HG03442 (cell line): Measurements from ENCODE around the gene MRGPRF.
"Not testable (repeated sequence)": the region's sequence is repeated elsewhere in the genome, so short reads cannot be mapped to it uniquely, and the experiment has no call there.

Experiments
- ATAC-seq: cut with Tn5 transposase; IDR thresholded peaks from one replicate; pipeline ENCODE4 v1.9.1; 2021; ENCODE audit warnings: mild to moderate bottlenecking, moderate library complexity; ENCODE audit not compliant: unreplicated experiment

The MRGPRF gene

GRCh38 chr11:69003301-69003865 lies 9.7 kb downstream of the MRGPRF start:
- ATAC-seq = no peak

- no peak for ATAC-seq
These were observed 10.3 kb downstream of the MRGPRF start for GRCh38 chr11:69002570-69003231.

- no peak for ATAC-seq
These were observed 10.9 kb downstream of the MRGPRF start for GRCh38 chr11:69002110-69002569.

GRCh38 chr11:69001243-69002081 lies 11.6 kb downstream of the MRGPRF start:
- no peak for ATAC-seq

- ATAC-seq = no peak
These were observed 12.2 kb downstream of the MRGPRF start for GRCh38 chr11:69000831-69001242.

GRCh38 chr11:69000391-69000790 lies 12.7 kb downstream of the MRGPRF start:
- no peak for ATAC-seq

- not testable (repeated sequence) for ATAC-seq
These were observed 13.2 kb downstream of the MRGPRF start for GRCh38 chr11:68999748-69000355.

- ATAC-seq = no peak
These were observed 13.8 kb downstream of the MRGPRF start for GRCh38 chr11:68999093-68999747.

- no peak for ATAC-seq
These were observed 14.6 kb downstream of the MRGPRF start for GRCh38 chr11:68998390-68998911.

- no peak for ATAC-seq
These were observed 15.1 kb downstream of the MRGPRF start for GRCh38 chr11:68997995-68998348.

- no peak for ATAC-seq
These were observed 15.7 kb downstream of the MRGPRF start for GRCh38 chr11:68997124-68997994.

GRCh38 chr11:68996376-68997123 lies 16.5 kb downstream of the MRGPRF start:
- no peak for ATAC-seq

GRCh38 chr11:68994894-68995285 lies 18.2 kb downstream of the MRGPRF start:
- no peak for ATAC-seq

GRCh38 chr11:68994161-68994893 lies 18.7 kb downstream of the MRGPRF start:
- ATAC-seq = no peak

- no peak for ATAC-seq
These were observed 19.5 kb downstream of the MRGPRF start for GRCh38 chr11:68993546-68993945.

GRCh38 chr11:68992743-68993255 lies 20.2 kb downstream of the MRGPRF start:
- no peak for ATAC-seq

GRCh38 chr11:68990995-68991780 lies 21.9 kb downstream of the MRGPRF start:
- ATAC-seq = no peak
